ENCODE measurements around the gene LZTR1. TPM values are rescaled to one million over a fixed set of nuclear protein-coding genes. Genes with fewer than 3 reads are reported as not detected.
A peak's percentile ranks its signal among the peaks of the same experiment; 100 is the strongest.
"Not testable (repeated sequence)": the region's sequence is repeated elsewhere in the genome, so short reads cannot be mapped to it uniquely, and the experiment has no call there.

LZTR1 gene
- total RNA-seq, 4 donors from 2014 or later, result 18.2 to 73.7 (median 56.1) TPM

- intact Hi-C loops (cut with DNase I; ENCODE audit: low total_unique reads), result no loop called here
- peak overlapping the region; percentile 94 to 98 for H3K27ac ChIP-seq
- peak in 1 of 4 experiments; percentile 7 for TF ChIP-seq CTCF (IDR thresholded peaks at IDR 0.05)
- TF ChIP-seq POLR2A (IDR thresholded peaks at IDR 0.05), result no peak
- no peak for DNase-seq
- peaks cover 7 to 13% of the 10 kb centered on the region in 2 donors for H3K4me1 ChIP-seq
- H3K4me3 ChIP-seq, result peak overlapping the region; percentile 72 to 73
- no peaks in the 10 kb centered on the region for H3K9me3 ChIP-seq
- H3K36me3 ChIP-seq, result no peaks in the 10 kb centered on the region
- H3K27me3 ChIP-seq, result no peaks in the 10 kb centered on the region
Measured at GRCh38 chr22:21000987-21001600, 19.0 kb downstream of the LZTR1 start.

GRCh38 chr22:21001601-21002325 is 19.7 kb downstream of the LZTR1 start, which contains the start of gene THAP7:
THAP7 (minus strand) TSS chr22:21002118; CDS start chr22:21001911, 207 bp downstream.
- peaks cover 7 to 13% of the 10 kb centered on the region in 2 donors for H3K4me1 ChIP-seq
- H3K36me3 ChIP-seq, result no peaks in the 10 kb centered on the region
- no peaks in the 10 kb centered on the region for H3K9me3 ChIP-seq
- TF ChIP-seq CTCF (IDR thresholded peaks at IDR 0.05), result peak in 1 of 4 experiments; percentile 2
- peak; percentile 44 to 84 for TF ChIP-seq POLR2A (IDR thresholded peaks at IDR 0.05)
- peak within 1 kb of the TSS; percentile 94 to 98 for H3K27ac ChIP-seq
- peak within 1 kb of the TSS; percentile 72 to 73 for H3K4me3 ChIP-seq
- intact Hi-C loops (cut with DNase I; ENCODE audit: low total_unique reads), result no loop called here
- peak; percentile 96 to 97 for DNase-seq
- H3K27me3 ChIP-seq, result no peaks in the 10 kb centered on the region

GRCh38 chr22:21003782-21004181 is 21.7 kb downstream of the LZTR1 start:
- H3K27me3 ChIP-seq, result no peaks in the 10 kb centered on the region
- no peaks in the 10 kb centered on the region for H3K36me3 ChIP-seq
- peak overlapping the region in 1 of 2 donors; percentile 94 for H3K27ac ChIP-seq
- H3K4me1 ChIP-seq, result peaks cover 7 to 13% of the 10 kb centered on the region in 2 donors
- H3K4me3 ChIP-seq, result no peak overlapping the region
- no peak for DNase-seq
- TF ChIP-seq CTCF (IDR thresholded peaks at IDR 0.05) (no peak), POLR2A (IDR thresholded peaks at IDR 0.05) (no peak)
- intact Hi-C loops (cut with DNase I; ENCODE audit: low total_unique reads), result no loop called here
- no peaks in the 10 kb centered on the region for H3K9me3 ChIP-seq

GRCh38 chr22:21009208-21009607 is 27.1 kb downstream of the LZTR1 start:
- H3K36me3 ChIP-seq; H3K4me3 ChIP-seq; DNase-seq; H3K9me3 ChIP-seq; intact Hi-C loops (cut with DNase I; ENCODE audit: low total_unique reads); H3K4me1 ChIP-seq; H3K27me3 ChIP-seq; H3K27ac ChIP-seq: not testable (repeated sequence)

GRCh38 chr22:21009638-21010425 is 27.7 kb downstream of the LZTR1 start:
- intact Hi-C loops (cut with DNase I; ENCODE audit: low total_unique reads), result no loop called here
- TF ChIP-seq CTCF (IDR thresholded peaks at IDR 0.05) (no peak), POLR2A (IDR thresholded peaks at IDR 0.05) (no peak)
- no peak for DNase-seq
- Histone ChIP-seq H3K27me3 (no peaks in the 10 kb centered on the region), H3K36me3 (no peaks in the 10 kb centered on the region), H3K4me3 (no peak overlapping the region), H3K4me1 (peaks cover 3 to 6% of the 10 kb centered on the region in 2 donors), H3K9me3 (no peaks in the 10 kb centered on the region), H3K27ac (no peak overlapping the region)

All from uterus (tissue), 4 donors.